HUES64 (cell line): ENCODE data around the gene SEPTIN2.
"Not testable (repeated sequence)": the region's sequence is repeated elsewhere in the genome, so short reads cannot be mapped to it uniquely, and the experiment has no call there.

Experiments used
- H3K27ac ChIP-seq: 2 replicates; pipeline ENCODE4 v1.7.0; 2013; ENCODE audit warnings: low read depth, low read length, inconsistent platforms
- H3K27me3 ChIP-seq: 2 replicates; pipeline ENCODE4 v1.6.1; 2013; ENCODE audit warnings: mild to moderate bottlenecking, low read length; ENCODE audit not compliant: insufficient read depth
- H3K36me3 ChIP-seq: 2 replicates; pipeline ENCODE4 v1.6.1; 2013; ENCODE audit warnings: mild to moderate bottlenecking, low read length; ENCODE audit not compliant: insufficient read depth
- H3K4me1 ChIP-seq: 2 replicates; pipeline ENCODE4 v1.6.1; 2013; ENCODE audit warnings: mild to moderate bottlenecking, low read length, moderate library complexity; ENCODE audit not compliant: insufficient read depth
- H3K4me3 ChIP-seq: 2 replicates; pipeline ENCODE4 v1.5.1; 2013; ENCODE audit warnings: mild to moderate bottlenecking, low read length, moderate library complexity
- H3K9ac ChIP-seq: 2 replicates; pipeline ENCODE4 v1.6.1; 2013; ENCODE audit warnings: mild to moderate bottlenecking, low read depth, low read length
- H3K9me3 ChIP-seq: 2 replicates; pipeline ENCODE4 v1.6.1; 2013; ENCODE audit warnings: low read depth, low read length; ENCODE audit not compliant: insufficient read depth
- WGBS: fragments of 150-250, 120-280 bp; methylation state at CpG from one replicate; pipeline ENCODE4 v1.1.7; 2013; ENCODE audit warnings: missing lambda C conversion rate; 5-methylcytosine and 5-hydroxymethylcytosine counted together

The SEPTIN2 gene

GRCh38 chr2:241274127-241274526, 41.6 kb upstream of the SEPTIN2 start:
- Histone ChIP-seq H3K4me3 (no peak overlapping the region), H3K4me1 (no peaks in the 10 kb centered on the region), H3K36me3 (no peaks in the 10 kb centered on the region; the same call in 1 of the 2 replicates), H3K27ac (no peak overlapping the region), H3K9ac (no peak overlapping the region), H3K9me3 (no peaks in the 10 kb centered on the region), H3K27me3 (no peaks in the 10 kb centered on the region)
- 76% methylated on average over 5 of the region's 5 CpGs for WGBS

- H3K9me3 ChIP-seq, result no peaks in the 10 kb centered on the region
- no peak overlapping the region for H3K9ac ChIP-seq
- no peak overlapping the region for H3K4me3 ChIP-seq
- peaks cover 6% of the 10 kb centered on the region; the same call in 1 of the 2 replicates for H3K4me1 ChIP-seq
- no peaks in the 10 kb centered on the region for H3K27me3 ChIP-seq
- no peak overlapping the region for H3K27ac ChIP-seq
- no CpG with 5 or more reads among the region's 1 CpG for WGBS
- H3K36me3 ChIP-seq, result no peaks in the 10 kb centered on the region
Observed at GRCh38 chr2:241275504-241275903, 40.2 kb upstream of the SEPTIN2 start.

GRCh38 chr2:241275910-241276309, 39.8 kb upstream of the SEPTIN2 start:
- no peak overlapping the region for H3K9ac ChIP-seq
- peaks cover 6% of the 10 kb centered on the region; the same call in 1 of the 2 replicates for H3K4me1 ChIP-seq
- H3K36me3 ChIP-seq, result no peaks in the 10 kb centered on the region
- H3K27ac ChIP-seq, result no peak overlapping the region
- H3K9me3 ChIP-seq, result no peaks in the 10 kb centered on the region
- no peaks in the 10 kb centered on the region for H3K27me3 ChIP-seq
- no peak overlapping the region for H3K4me3 ChIP-seq
- WGBS, result no CpG with 5 or more reads among the region's 1 CpG

- H3K27ac ChIP-seq, H3K4me3 ChIP-seq, H3K27me3 ChIP-seq, H3K4me1 ChIP-seq, H3K9ac ChIP-seq, H3K9me3 ChIP-seq, H3K36me3 ChIP-seq: not testable (repeated sequence)
- WGBS, result 94% methylated on average over 7 of the region's 7 CpGs
Observed at GRCh38 chr2:241278306-241278705, 37.4 kb upstream of the SEPTIN2 start.

- Histone ChIP-seq H3K9me3 (no peaks in the 10 kb centered on the region), H3K27me3 (no peaks in the 10 kb centered on the region), H3K9ac (0 out of 2 replicates have a peak overlapping the region, but pooled peaks have one; percentile 6), H3K27ac (peak overlapping the region; percentile 5; the same call in 1 of the 2 replicates), H3K4me1 (peaks cover 6% of the 10 kb centered on the region; the same call in 1 of the 2 replicates), H3K36me3 (no peaks in the 10 kb centered on the region), H3K4me3 (no peak overlapping the region)
- 84% methylated on average over 8 of the region's 8 CpGs for WGBS
Observed at GRCh38 chr2:241279413-241279812, 36.3 kb upstream of the SEPTIN2 start.

- H3K27ac ChIP-seq, result peak overlapping the region; percentile 5; the same call in 1 of the 2 replicates
- WGBS, result 89% methylated on average over 3 of the region's 3 CpGs
- H3K9me3 ChIP-seq, result no peaks in the 10 kb centered on the region
- peaks cover 6% of the 10 kb centered on the region; the same call in 1 of the 2 replicates for H3K4me1 ChIP-seq
- 0 out of 2 replicates have a peak overlapping the region, but pooled peaks have one; percentile 6 for H3K9ac ChIP-seq
- H3K4me3 ChIP-seq, result no peak overlapping the region
- H3K36me3 ChIP-seq, result no peaks in the 10 kb centered on the region
- no peaks in the 10 kb centered on the region for H3K27me3 ChIP-seq
Observed at GRCh38 chr2:241279828-241280227, 35.9 kb upstream of the SEPTIN2 start.

- 98% methylated on average over 4 of the region's 4 CpGs for WGBS
- 0 out of 2 replicates have a peak overlapping the region, but pooled peaks have one; percentile 13 for H3K27ac ChIP-seq
Observed at GRCh38 chr2:241280291-241280690, 35.4 kb upstream of the SEPTIN2 start.

GRCh38 chr2:241282555-241282954, 33.2 kb upstream of the SEPTIN2 start:
- H3K9ac ChIP-seq, result no peak overlapping the region
- H3K27me3 ChIP-seq, result no peaks in the 10 kb centered on the region
- H3K36me3 ChIP-seq, result peaks cover under 1% of the 10 kb centered on the region; the same call in 1 of the 2 replicates
- H3K9me3 ChIP-seq, result no peaks in the 10 kb centered on the region
- WGBS, result 77% methylated on average over 5 of the region's 5 CpGs
- no peak overlapping the region for H3K4me3 ChIP-seq
- H3K27ac ChIP-seq, result no peak overlapping the region
- peaks cover 6% of the 10 kb centered on the region; the same call in 1 of the 2 replicates for H3K4me1 ChIP-seq

More at GRCh38 chr2:241280291-241280690, 35.4 kb upstream of the SEPTIN2 start:
- Histone ChIP-seq H3K4me1 (peaks cover 6% of the 10 kb centered on the region; the same call in 1 of the 2 replicates), H3K4me3 (no peak overlapping the region), H3K9me3 (no peaks in the 10 kb centered on the region), H3K27me3 (no peaks in the 10 kb centered on the region), H3K9ac (no peak overlapping the region), H3K36me3 (no peaks in the 10 kb centered on the region)

GRCh38 chr2:241285596-241285995, 30.1 kb upstream of the SEPTIN2 start:
- no peak overlapping the region for H3K4me3 ChIP-seq
- H3K9me3 ChIP-seq, result no peaks in the 10 kb centered on the region
- H3K27me3 ChIP-seq, result no peaks in the 10 kb centered on the region
- H3K4me1 ChIP-seq, result no peaks in the 10 kb centered on the region
- H3K9ac ChIP-seq, result no peak overlapping the region
- H3K36me3 ChIP-seq, result peaks cover 5% of the 10 kb centered on the region; the same call in 1 of the 2 replicates
- 96% methylated on average over 1 of the region's 1 CpG for WGBS
- no peak overlapping the region for H3K27ac ChIP-seq

GRCh38 chr2:241286348-241287090, 29.2 kb upstream of the SEPTIN2 start:
- H3K36me3 ChIP-seq, result peaks cover 5% of the 10 kb centered on the region; the same call in 1 of the 2 replicates
- no peak overlapping the region for H3K27ac ChIP-seq
- 87% methylated on average over 9 of the region's 9 CpGs for WGBS
- H3K4me1 ChIP-seq, result no peaks in the 10 kb centered on the region
- H3K27me3 ChIP-seq, result no peaks in the 10 kb centered on the region
- no peaks in the 10 kb centered on the region for H3K9me3 ChIP-seq
- no peak overlapping the region for H3K4me3 ChIP-seq
- no peak overlapping the region for H3K9ac ChIP-seq

GRCh38 chr2:241288324-241288888, 27.3 kb upstream of the SEPTIN2 start:
- Histone ChIP-seq H3K27ac (no peak overlapping the region), H3K4me3 (no peak overlapping the region), H3K27me3 (no peaks in the 10 kb centered on the region), H3K9me3 (no peaks in the 10 kb centered on the region), H3K36me3 (peaks cover 5% of the 10 kb centered on the region; the same call in 1 of the 2 replicates), H3K4me1 (0 out of 2 replicates have a peak, but pooled peaks cover 4% of the 10 kb centered on the region), H3K9ac (no peak overlapping the region)
- WGBS, result 90% methylated on average over 2 of the region's 3 CpGs
